HEK293 (cell line): ENCODE results near the gene CDK17.

Source experiments
- GFI1B ChIP-seq: fragments of 450-650 bp; formaldehyde crosslinking; IDR thresholded peaks from 2 replicates; pipeline ENCODE4 v1.5.1; 2016; ENCODE audit warnings: missing biosample characterization, missing genetic modification characterization
- GLIS1 ChIP-seq: fragments of 450-650 bp; formaldehyde crosslinking; IDR thresholded peaks from 2 replicates; pipeline ENCODE4 v1.5.1; 2016; ENCODE audit warnings: missing biosample characterization, missing genetic modification characterization
- HOXD13 ChIP-seq: sonication (generic); formaldehyde crosslinking; IDR thresholded peaks from 2 replicates; pipeline ENCODE4 v1.8.0; 2022; ENCODE audit warnings: missing genetic modification reagents, borderline replicate concordance
- KLF17 ChIP-seq: fragments of 450-650 bp; formaldehyde crosslinking; IDR thresholded peaks from 2 replicates; pipeline ENCODE4 v1.5.1; 2016; ENCODE audit warnings: missing biosample characterization, missing genetic modification characterization
- KLF9 ChIP-seq: fragments of 450-650 bp; formaldehyde crosslinking; IDR thresholded peaks from 2 replicates; pipeline ENCODE4 v1.5.1; 2016; ENCODE audit warnings: missing biosample characterization, missing genetic modification characterization, low read depth
- MEIS1 ChIP-seq: sonication (generic); formaldehyde crosslinking; IDR thresholded peaks from 2 replicates; pipeline ENCODE4 v1.8.1; 2022; ENCODE audit warnings: missing genetic modification reagents, mild to moderate bottlenecking, borderline replicate concordance
- PATZ1 ChIP-seq: fragments of 450-650 bp; formaldehyde crosslinking; IDR thresholded peaks from 2 replicates; pipeline ENCODE4 v1.5.1; 2016; ENCODE audit warnings: missing biosample characterization, missing genetic modification characterization
- SP2 ChIP-seq: fragments of 450-650 bp; formaldehyde crosslinking; IDR thresholded peaks from 2 replicates; pipeline ENCODE4 v1.5.1; 2016; ENCODE audit warnings: missing biosample characterization, missing genetic modification characterization
- SP3 ChIP-seq: fragments of 450-650 bp; formaldehyde crosslinking; IDR thresholded peaks from 2 replicates; pipeline ENCODE4 v1.5.1; 2016; ENCODE audit warnings: missing biosample characterization, missing genetic modification characterization
- ZBTB10 ChIP-seq: fragments of 450-650 bp; formaldehyde crosslinking; IDR thresholded peaks from 2 replicates; pipeline ENCODE4 v1.5.1; 2016; ENCODE audit warnings: missing biosample characterization, missing genetic modification characterization
- ZBTB8A ChIP-seq: fragments of 450-650 bp; formaldehyde crosslinking; IDR thresholded peaks from 2 replicates; pipeline ENCODE4 v1.5.1; 2016; ENCODE audit warnings: missing biosample characterization, missing genetic modification characterization
- ZFP41 ChIP-seq: fragments of 450-650 bp; formaldehyde crosslinking; IDR thresholded peaks from 2 replicates; pipeline ENCODE4 v1.5.1; 2016; ENCODE audit warnings: missing biosample characterization, missing genetic modification characterization, borderline replicate concordance
- ZNF10 ChIP-seq: fragments of 450-650 bp; formaldehyde crosslinking; IDR thresholded peaks from 2 replicates; pipeline ENCODE4 v1.5.1; 2017; ENCODE audit warnings: missing biosample characterization, missing genetic modification characterization
- ZNF114 ChIP-seq: fragments of 450-650 bp; formaldehyde crosslinking; IDR thresholded peaks from 2 replicates; pipeline ENCODE4 v1.5.0; 2017; ENCODE audit warnings: missing biosample characterization, missing genetic modification characterization
- ZNF138 ChIP-seq: fragments of 450-650 bp; formaldehyde crosslinking; IDR thresholded peaks from 2 replicates; pipeline ENCODE4 v1.5.1; 2016; ENCODE audit warnings: missing biosample characterization, missing genetic modification characterization, borderline replicate concordance
- ZNF155 ChIP-seq: fragments of 450-650 bp; formaldehyde crosslinking; IDR thresholded peaks from 2 replicates; pipeline ENCODE4 v1.5.1; 2016; ENCODE audit warnings: missing biosample characterization, missing genetic modification characterization
- ZNF16 ChIP-seq: fragments of 450-650 bp; formaldehyde crosslinking; IDR thresholded peaks from 2 replicates; pipeline ENCODE4 v1.5.1; 2016; ENCODE audit warnings: low read depth, missing biosample characterization, missing genetic modification characterization
- ZNF2 ChIP-seq: fragments of 450-650 bp; formaldehyde crosslinking; IDR thresholded peaks from 2 replicates; pipeline ENCODE4 v1.5.1; 2016; ENCODE audit warnings: missing biosample characterization, missing genetic modification characterization
- ZNF350 ChIP-seq: fragments of 450-650 bp; formaldehyde crosslinking; IDR thresholded peaks from 2 replicates; pipeline ENCODE4 v1.5.0; 2017; ENCODE audit warnings: missing biosample characterization, mild to moderate bottlenecking, missing genetic modification characterization
- ZNF404 ChIP-seq: fragments of 450-650 bp; formaldehyde crosslinking; IDR thresholded peaks from 2 replicates; pipeline ENCODE4 v1.5.1; 2017; ENCODE audit warnings: missing biosample characterization, missing genetic modification characterization
- ZNF473 ChIP-seq: fragments of 450-650 bp; formaldehyde crosslinking; IDR thresholded peaks from 2 replicates; pipeline ENCODE4 v1.5.1; 2017; ENCODE audit warnings: missing biosample characterization, missing genetic modification characterization
- ZNF521 ChIP-seq: fragments of 450-650 bp; formaldehyde crosslinking; IDR thresholded peaks from 2 replicates; pipeline ENCODE4 v1.5.1; 2017; ENCODE audit warnings: missing biosample characterization, mild to moderate bottlenecking, missing genetic modification characterization
- ZNF658 ChIP-seq: fragments of 450-650 bp; formaldehyde crosslinking; IDR thresholded peaks from 2 replicates; pipeline ENCODE4; 2016; ENCODE audit warnings: missing biosample characterization, missing genetic modification characterization
- ZNF677 ChIP-seq: fragments of 450-650 bp; IDR thresholded peaks from 2 replicates; pipeline ENCODE4 v1.5.0; 2018; ENCODE audit warnings: missing biosample characterization, mild to moderate bottlenecking, missing genetic modification characterization, moderate library complexity
- ZNF701 ChIP-seq: fragments of 450-650 bp; formaldehyde crosslinking; IDR thresholded peaks from 2 replicates; pipeline ENCODE4 v1.5.1; 2016; ENCODE audit warnings: missing biosample characterization, missing genetic modification characterization
- ZNF747 ChIP-seq: fragments of 450-650 bp; formaldehyde crosslinking; IDR thresholded peaks from 2 replicates; pipeline ENCODE4 v1.5.1; 2016; ENCODE audit warnings: missing biosample characterization, missing genetic modification characterization
- ZNF776 ChIP-seq: fragments of 450-650 bp; formaldehyde crosslinking; IDR thresholded peaks from 2 replicates; pipeline ENCODE4 v1.5.0; 2017; ENCODE audit warnings: missing biosample characterization, missing genetic modification characterization, borderline replicate concordance
- ZNF777 ChIP-seq: fragments of 450-650 bp; formaldehyde crosslinking; IDR thresholded peaks from 2 replicates; pipeline ENCODE4 v1.5.1; 2017; ENCODE audit warnings: missing biosample characterization, missing genetic modification characterization, borderline replicate concordance
- ZNF830 ChIP-seq: fragments of 450-650 bp; IDR thresholded peaks from 2 replicates; pipeline ENCODE4 v1.5.0; 2018; ENCODE audit warnings: missing biosample characterization, missing genetic modification characterization, low read depth, mild to moderate bottlenecking, moderate library complexity
- ZNF843 ChIP-seq: fragments of 450-650 bp; formaldehyde crosslinking; IDR thresholded peaks from 2 replicates; pipeline ENCODE4 v1.5.1; 2016; ENCODE audit warnings: missing biosample characterization, missing genetic modification characterization
- TF ChIP-seq, protein P1 (sequence below): fragments of 450-650 bp; formaldehyde crosslinking; IDR thresholded peaks from 2 replicates; pipeline ENCODE4 v1.5.1; 2017; ENCODE audit warnings: missing biosample characterization, mild to moderate bottlenecking, missing genetic modification characterization, moderate library complexity
- TF ChIP-seq, protein P2 (sequence below): fragments of 450-650 bp; formaldehyde crosslinking; IDR thresholded peaks from 2 replicates; pipeline ENCODE4 v1.5.1; 2016; ENCODE audit warnings: missing biosample characterization, missing genetic modification characterization

The CDK17 gene

GRCh38 chr12:96399120-96399918 lies 920 bp downstream of the CDK17 start (continued):
- no peak for TF ChIP-seq ZNF776 (tag by site-specific recombination)
- TF ChIP-seq, protein P1, sequence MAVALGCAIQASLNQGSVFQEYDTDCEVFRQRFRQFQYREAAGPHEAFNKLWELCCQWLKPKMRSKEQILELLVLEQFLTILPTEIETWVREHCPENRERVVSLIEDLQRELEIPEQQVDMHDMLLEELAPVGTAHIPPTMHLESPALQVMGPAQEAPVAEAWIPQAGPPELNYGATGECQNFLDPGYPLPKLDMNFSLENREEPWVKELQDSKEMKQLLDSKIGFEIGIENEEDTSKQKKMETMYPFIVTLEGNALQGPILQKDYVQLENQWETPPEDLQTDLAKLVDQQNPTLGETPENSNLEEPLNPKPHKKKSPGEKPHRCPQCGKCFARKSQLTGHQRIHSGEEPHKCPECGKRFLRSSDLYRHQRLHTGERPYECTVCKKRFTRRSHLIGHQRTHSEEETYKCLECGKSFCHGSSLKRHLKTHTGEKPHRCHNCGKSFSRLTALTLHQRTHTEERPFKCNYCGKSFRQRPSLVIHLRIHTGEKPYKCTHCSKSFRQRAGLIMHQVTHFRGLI (tag by site-specific recombination), result no peak
- TF ChIP-seq PATZ1, result peak; percentile 87
- peak; percentile 57; the same call in 1 of the 2 replicates for TF ChIP-seq KLF9 (tag by site-specific recombination)
- TF ChIP-seq SP3 (tag by site-specific recombination), result peak; percentile 80
- TF ChIP-seq ZNF114 (tag by site-specific recombination), result no peak
- TF ChIP-seq ZFP41, result no peak
- peak; percentile 71; the same call in 1 of the 2 replicates for TF ChIP-seq ZNF2
- peak; percentile 19 for TF ChIP-seq ZBTB10 (tag by site-specific recombination)
- peak; percentile 37; the same call in 1 of the 2 replicates for TF ChIP-seq ZNF843 (tag by site-specific recombination)
- peak; percentile 98 for TF ChIP-seq GLIS1 (tag by site-specific recombination)
- peak; percentile 70 for TF ChIP-seq KLF17
- TF ChIP-seq ZNF16 (tag by site-specific recombination), result no peak
- no peak for TF ChIP-seq ZNF747
- peak; percentile 80 for TF ChIP-seq ZBTB8A (tag by site-specific recombination)
- no peak for TF ChIP-seq ZNF404 (tag by site-specific recombination)
- 0 out of 2 replicates have a peak, but pooled peaks have one; percentile 12 for TF ChIP-seq ZNF10
- no peak for TF ChIP-seq ZNF777 (tag by site-specific recombination)
- no peak for TF ChIP-seq ZNF521 (tag by site-specific recombination)
- TF ChIP-seq ZNF830 (tag by site-specific recombination), result no peak
- TF ChIP-seq ZNF155 (tag by site-specific recombination), result no peak
- no peak for TF ChIP-seq HOXD13 (CRISPR knock-in tag)
- TF ChIP-seq ZNF350 (tag by site-specific recombination), result no peak
- TF ChIP-seq ZNF138 (tag by site-specific recombination), result no peak
- TF ChIP-seq MEIS1 (CRISPR knock-in tag), result no peak
- TF ChIP-seq GFI1B (tag by site-specific recombination), result no peak
- peak; percentile 61 for TF ChIP-seq SP2 (tag by site-specific recombination)
- TF ChIP-seq, protein P2, sequence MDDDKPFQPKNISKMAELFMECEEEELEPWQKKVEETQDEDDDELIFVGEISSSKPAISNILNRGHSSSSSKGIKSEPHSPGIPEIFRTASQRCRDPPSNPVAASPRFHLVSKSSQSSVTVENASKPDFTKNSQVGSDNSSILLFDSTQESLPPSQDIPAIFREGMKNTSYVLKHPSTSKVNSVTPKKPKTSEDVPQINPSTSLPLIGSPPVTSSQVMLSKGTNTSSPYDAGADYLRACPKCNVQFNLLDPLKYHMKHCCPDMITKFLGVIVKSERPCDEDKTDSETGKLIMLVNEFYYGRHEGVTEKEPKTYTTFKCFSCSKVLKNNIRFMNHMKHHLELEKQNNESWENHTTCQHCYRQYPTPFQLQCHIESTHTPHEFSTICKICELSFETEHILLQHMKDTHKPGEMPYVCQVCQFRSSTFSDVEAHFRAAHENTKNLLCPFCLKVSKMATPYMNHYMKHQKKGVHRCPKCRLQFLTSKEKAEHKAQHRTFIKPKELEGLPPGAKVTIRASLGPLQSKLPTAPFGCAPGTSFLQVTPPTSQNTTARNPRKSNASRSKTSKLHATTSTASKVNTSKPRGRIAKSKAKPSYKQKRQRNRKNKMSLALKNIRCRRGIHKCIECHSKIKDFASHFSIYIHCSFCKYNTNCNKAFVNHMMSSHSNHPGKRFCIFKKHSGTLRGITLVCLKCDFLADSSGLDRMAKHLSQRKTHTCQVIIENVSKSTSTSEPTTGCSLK (tag by site-specific recombination), result no peak
- TF ChIP-seq ZNF473 (tag by site-specific recombination), result no peak
- no peak for TF ChIP-seq ZNF658 (tag by site-specific recombination)
- no peak for TF ChIP-seq ZNF677
- no peak for TF ChIP-seq ZNF701
